T-helper 2 cell treated with Interferon-gamma antibody and Interleukin-4, amounts not matched to agents 100 ng/mL and 5 ng/mL, for 36 hours (primary cell): ENCODE data around the gene NUP214. TPM values are rescaled to one million over a fixed set of nuclear protein-coding genes. Genes with fewer than 3 reads are reported as not detected.

Source experiments
- intact Hi-C: fragments of 100-400 bp; cut with micrococcal nuclease; formaldehyde crosslinking; loops from one replicate; pipeline ENCODE4 v1.15.1; 2023
- total RNA-seq: library from RNA; stranded (reverse); gene quantifications from 2 replicates; pipeline ENCODE4 v1.2.3, GENCODE V29; 2022

NUP214 gene
- total RNA-seq, 1 donor from 2014 or later = 80.3 TPM

DNA sequence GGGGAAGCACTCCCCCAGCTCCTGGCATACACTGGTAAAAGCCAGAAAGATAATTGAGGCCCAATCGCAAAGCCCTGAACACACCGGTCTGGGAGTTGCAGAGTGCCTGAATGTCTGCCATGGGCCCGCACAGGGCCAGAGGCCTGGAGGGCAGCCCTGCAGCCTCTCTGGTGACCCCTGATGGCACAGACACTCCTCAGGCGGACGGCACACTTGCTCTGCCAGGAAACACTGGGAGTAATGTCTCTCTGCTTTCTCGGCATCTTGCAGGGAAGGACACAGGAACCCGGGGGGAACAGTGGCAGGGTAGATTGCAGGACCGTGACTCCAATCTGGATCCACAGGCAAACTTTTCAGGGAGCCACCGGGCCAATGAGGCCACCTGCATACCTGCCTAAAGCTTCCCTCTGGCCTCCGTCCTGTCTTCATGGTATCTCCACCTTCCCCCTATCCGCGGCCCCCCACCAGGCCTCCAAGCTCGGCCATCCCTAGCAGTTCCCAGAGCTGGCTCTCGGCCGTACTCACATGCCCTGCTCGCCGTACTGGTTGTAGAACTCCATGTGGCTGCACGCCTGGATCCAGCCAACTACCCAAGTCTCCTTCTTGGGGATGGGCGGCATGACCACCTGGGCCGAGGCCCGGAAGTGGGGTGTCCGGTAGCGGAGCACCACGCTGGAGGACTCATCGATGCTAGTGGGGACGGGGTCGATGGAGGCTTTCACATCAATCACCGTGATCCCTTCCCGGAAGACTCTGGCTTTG is 150.1 kb downstream of the NUP214 start:
- intact Hi-C loops = loop anchor here (5.0 to 10.0 kb wide), 4 partner anchors 59 to 1079 kb away; partner anchors contain the start of genes POMT1 and SETX

- intact Hi-C loops = loop anchor here (5.0 to 10.0 kb wide), 4 partner anchors 59 to 1079 kb away; partner anchors contain the start of genes POMT1 and SETX
Observed at GRCh38 chr9:131276094-131276888, 150.9 kb downstream of the NUP214 start, which contains the start of gene FAM78A. FAM78A (minus strand) TSS chr9:131276510; CDS start chr9:131276179, 331 bp downstream.

DNA sequence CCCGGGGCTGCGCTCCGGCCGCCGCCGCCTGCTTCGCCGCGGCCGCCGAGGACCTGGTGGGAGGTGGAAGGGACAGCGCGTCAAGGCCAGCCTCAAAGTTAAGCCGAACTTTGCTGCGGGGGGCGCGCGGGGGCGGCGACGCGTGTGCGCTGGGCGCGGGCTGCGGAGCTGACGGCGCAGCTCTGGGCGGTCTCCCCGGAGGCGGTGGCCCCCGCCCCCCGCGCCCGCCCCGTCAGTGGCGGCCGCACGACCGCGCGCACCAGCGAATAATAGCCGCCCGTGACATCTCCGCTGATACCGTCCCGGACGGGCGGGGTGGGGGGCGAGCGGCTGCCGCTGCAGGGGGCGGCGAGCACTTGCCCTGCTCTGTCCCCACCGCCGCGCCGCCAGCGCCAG is 151.5 kb downstream of the NUP214 start:
- intact Hi-C loops = loop anchor here (1.0 to 10.0 kb wide), 5 partner anchors 58 to 1078 kb away; partner anchors contain the start of genes POMT1 and SETX

DNA sequence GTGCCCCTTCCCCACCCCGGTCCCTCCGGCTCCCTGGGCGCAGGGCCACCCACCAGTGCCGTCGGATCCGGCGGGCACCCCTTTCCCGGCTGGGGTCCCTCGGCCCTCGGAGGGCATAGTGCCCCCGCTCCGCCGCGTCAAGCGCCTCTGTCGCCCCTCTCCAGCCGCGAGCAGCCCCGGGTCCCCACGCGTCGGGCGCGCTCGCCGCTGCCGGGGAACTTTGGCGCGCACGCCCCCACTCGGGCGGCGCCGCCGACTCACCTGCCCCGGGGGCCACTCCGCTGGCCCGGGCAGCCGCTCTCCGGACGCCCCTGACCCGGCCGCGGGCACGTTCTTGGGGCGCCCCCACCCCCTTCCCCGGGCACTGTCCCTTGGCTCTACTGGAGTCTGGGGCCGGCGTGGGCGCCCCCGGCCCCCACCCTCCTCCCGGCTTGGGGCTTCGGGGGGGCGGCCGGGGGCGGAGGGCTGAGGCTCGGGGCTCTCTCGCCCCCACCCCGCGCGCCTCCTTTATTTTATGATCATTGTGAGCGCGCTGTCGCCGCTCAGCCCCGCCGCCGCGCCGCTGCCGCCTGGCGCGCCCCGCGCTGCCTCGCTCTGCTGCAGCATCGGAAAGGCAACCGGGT is 152.0 kb downstream of the NUP214 start:
- intact Hi-C loops = loop anchor here (1.0 to 10.0 kb wide), 5 partner anchors 57 to 1077 kb away; partner anchors contain the start of genes POMT1 and SETX

GRCh38 chr9:131277910-131278701 is 152.7 kb downstream of the NUP214 start:
- intact Hi-C loops = loop anchor here (1.0 to 10.0 kb wide), 8 partner anchors 8 to 1077 kb away; partner anchors contain the start of genes POMT1 and SETX

- intact Hi-C loops = loop anchor here (1.0 to 10.0 kb wide), 7 partner anchors 8 to 1076 kb away; partner anchors contain the start of genes POMT1 and SETX
Observed at GRCh38 chr9:131278702-131279111, 153.3 kb downstream of the NUP214 start.

DNA sequence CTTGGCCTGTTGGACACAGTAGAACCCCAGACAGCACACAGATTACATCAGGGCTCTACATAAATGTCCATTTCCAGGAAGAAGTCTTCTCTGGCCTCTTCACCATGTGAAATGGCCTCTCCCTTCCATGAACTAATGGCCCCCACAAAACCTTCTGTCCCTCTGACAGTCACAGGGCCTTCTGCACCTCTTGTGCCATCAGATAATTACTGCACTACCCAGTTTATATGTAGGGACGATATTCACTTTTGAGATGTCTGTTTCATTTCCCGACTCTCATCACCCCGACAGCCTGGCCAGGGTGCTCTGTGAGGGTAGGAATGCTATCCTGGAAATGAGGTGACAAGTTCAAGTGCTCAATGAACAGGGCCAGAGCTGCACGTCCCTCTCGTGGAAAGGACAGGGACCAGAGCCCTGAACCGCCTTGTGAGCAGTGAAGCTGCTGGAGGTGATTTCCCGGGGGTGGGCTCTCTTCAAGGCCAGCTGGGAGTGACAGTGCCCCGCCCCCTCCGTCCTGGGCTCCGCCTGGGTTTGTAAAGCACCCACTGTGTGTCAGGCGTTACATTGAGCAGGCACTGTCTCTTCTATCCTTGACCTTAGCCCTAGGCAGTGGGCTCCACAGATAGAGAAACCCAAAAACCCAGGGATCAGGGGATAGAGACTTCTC is 153.9 kb downstream of the NUP214 start:
- intact Hi-C loops = loop anchor here (5.0 to 10.0 kb wide), 4 partner anchors 55 to 1075 kb away; partner anchors contain the start of genes POMT1 and SETX

DNA sequence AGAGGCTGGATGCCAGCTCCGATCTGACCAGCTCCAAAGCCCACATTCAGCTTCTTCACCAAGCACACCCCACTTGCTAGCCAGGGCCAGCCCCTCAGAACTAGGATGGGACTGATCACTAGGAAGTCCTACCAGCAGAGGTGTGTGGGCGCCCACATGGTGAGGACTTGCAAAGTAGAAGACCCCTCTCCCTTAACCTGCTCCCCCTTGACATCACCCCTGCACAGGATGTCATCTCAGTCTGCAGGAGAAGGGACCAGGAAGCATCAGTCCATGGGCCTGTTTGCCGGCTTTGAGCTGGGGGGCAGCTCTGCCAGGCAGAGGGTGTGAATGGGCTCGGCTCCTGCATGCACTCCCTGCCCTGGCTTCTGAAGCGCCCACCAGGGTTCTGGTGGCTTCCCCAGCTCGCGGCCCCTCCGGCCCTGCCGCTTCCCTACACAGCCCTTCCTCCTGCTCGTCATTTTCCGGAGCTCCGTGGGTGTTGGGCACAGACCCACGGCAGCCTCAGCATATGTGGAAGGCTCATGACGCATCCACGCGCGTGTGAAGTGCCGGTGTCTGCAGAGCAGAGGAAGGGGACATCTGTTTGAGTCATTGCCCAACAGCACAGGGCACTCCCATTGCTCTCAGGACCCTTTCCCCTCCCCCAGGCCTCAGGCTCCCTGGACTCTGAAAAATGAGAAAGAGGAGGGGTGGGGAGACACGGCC is 154.6 kb downstream of the NUP214 start:
- intact Hi-C loops = loop anchor here (5.0 to 10.0 kb wide), 4 partner anchors 55 to 1075 kb away; partner anchors contain the start of genes POMT1 and SETX

- intact Hi-C loops = no loop called here
Observed at GRCh38 chr9:131280660-131281059, 155.3 kb downstream of the NUP214 start.

DNA sequence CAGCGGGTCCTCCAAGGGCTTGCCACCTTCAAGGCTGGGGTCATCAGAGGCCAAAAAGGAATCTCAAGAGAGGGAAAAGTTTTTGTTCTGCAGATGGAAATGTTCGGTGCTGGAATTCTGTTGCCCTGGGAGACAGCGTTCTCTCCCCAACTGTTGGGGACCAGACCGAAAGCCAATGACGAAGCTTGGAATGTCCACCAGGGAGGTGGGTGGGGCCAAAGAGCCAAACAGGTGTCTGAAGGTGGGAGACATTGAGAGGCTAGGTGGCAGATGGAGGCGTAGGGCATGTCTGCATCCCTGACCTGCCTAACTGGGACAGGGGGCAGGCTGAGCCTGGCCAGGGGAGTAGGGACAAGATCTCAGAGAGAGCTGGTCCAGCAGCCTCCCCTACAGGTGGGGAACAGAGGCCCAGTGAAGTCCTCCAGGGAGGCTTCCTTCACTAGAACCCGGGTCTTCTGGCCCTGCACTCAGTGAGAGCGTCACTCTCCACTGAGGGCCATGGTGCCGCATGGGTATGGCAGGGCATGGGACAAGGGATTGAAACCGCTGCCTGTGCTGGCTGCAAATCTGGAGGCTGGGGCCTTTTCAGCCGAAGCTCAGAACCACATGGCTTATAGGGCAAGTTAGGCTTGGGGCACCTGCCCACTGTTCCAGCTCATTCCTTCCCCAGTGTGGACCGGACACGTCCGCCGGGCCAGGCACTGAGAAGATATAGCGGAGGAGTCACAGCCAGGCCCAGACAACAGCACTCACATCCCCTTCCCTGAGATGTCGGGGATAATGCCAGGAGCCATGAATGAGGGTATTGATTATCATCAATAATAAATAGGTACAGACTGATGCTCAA is 156.0 kb downstream of the NUP214 start:
- intact Hi-C loops = no loop called here

DNA sequence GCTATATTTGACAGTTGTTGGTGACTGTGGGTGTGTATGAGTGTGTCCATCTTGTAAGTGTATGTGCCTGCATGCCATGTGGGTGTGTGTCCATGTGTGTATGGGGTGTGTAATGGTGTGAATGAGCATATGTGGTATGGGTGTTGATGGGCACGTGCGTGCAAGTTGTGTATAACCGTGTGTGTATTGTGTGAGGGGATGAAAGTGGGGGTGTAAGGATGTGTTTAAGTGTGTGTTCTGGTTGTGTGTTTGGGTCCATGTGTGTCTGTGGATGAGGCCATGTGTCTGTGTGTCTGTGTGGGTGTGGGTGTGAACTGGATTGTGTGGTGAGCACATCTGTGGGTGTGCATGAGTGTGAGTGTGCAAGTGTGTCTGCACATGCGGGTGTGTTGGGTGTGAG is 156.8 kb downstream of the NUP214 start:
- intact Hi-C loops = no loop called here

DNA sequence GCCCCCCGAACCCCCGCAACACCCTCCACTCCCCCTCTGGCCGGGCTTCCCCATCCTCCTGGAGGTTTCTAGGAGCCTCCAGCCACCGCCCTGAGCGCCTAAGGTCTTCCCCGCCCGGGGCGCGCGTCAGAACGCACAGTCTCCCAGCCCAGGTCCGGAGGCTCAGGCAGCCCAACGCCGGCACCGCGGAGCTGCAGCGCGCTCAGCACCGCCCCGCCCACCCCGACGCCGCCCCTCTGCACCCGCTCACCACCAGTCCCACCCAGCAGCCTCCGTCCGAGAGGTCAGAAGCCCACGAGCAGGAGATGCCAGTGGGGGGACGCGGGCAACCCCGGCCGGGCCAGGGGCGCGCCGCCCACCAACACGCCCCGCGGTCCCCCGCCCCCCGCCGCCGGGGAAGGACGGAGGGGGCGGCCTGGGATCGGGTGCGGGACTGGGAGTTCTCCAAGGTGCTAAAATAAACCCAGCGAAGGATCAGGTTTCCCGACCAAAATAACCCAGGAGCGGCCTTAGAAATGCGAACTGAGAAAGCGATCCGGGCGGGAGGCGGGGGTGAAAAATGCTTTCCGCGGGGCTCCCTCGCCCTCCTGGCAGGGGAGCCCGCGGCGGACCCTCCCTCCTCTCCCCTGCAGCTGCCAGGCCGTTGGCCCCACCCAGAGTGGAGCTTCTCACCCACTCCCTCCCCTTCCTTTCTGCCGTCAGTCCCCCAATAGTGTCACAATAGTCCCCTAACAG is 157.5 kb downstream of the NUP214 start:
- intact Hi-C loops = no loop called here

Other genes starting within 250 kb of the NUP214 start
- not detected in 2 replicates for gene QRFP, start 228.8 kb upstream of the NUP214 start, total RNA-seq
- gene FIBCD1, start 186.3 kb upstream of the NUP214 start, total RNA-seq = not detected in 2 replicates
- gene LAMC3, start 116.4 kb upstream of the NUP214 start, total RNA-seq = 0.05 and 0.07 TPM in 2 replicates
- 0.25 and 0.32 TPM in 2 replicates for gene AIF1L, start 29.1 kb upstream of the NUP214 start, total RNA-seq
- 99.3 and 101 TPM in 2 replicates for gene FAM78A, start 150.9 kb downstream of the NUP214 start, total RNA-seq
- not detected in 2 replicates for gene PLPP7, start 164.1 kb downstream of the NUP214 start, total RNA-seq